Loucy (cell line): ENCODE data around the gene CELA3B.

Experiments used
- H2AFZ ChIP-seq: fragments of 200-600 bp; sonication (generic); 2 replicates; pipeline ENCODE4 v1.6.0; 2016; ENCODE audit warnings: antibody characterized with exemption, mild to moderate bottlenecking, low read length, moderate library complexity
- H3F3A ChIP-seq: fragments of 200-600 bp; 2 replicates; pipeline ENCODE4 v1.6.0; 2016; ENCODE audit warnings: antibody characterized with exemption, low read depth, mild to moderate bottlenecking
- H3K27me3 ChIP-seq: fragments of 200-600 bp; sonication (generic); 2 replicates; pipeline ENCODE4 v1.6.1; 2014; ENCODE audit warnings: low read length, mild to moderate bottlenecking; ENCODE audit not compliant: insufficient read depth, poor library complexity, severe bottlenecking
- H3K36me3 ChIP-seq: fragments of 200-600 bp; sonication (generic); 2 replicates; pipeline ENCODE4 v1.6.1; 2016; ENCODE audit warnings: low read length; ENCODE audit not compliant: insufficient read depth
- H3K4me1 ChIP-seq: fragments of 200-600 bp; sonication (generic); 2 replicates; pipeline ENCODE4 v1.5.1; 2014; ENCODE audit warnings: low read length, mild to moderate bottlenecking; ENCODE audit not compliant: insufficient read depth, poor library complexity, severe bottlenecking
- H3K4me2 ChIP-seq: fragments of 200-600 bp; sonication (generic); 2 replicates; pipeline ENCODE4 v1.6.0; 2014; ENCODE audit warnings: antibody characterized with exemption, low read length, low read depth, mild to moderate bottlenecking; ENCODE audit not compliant: poor library complexity, severe bottlenecking
- H3K4me3 ChIP-seq: fragments of 200-600 bp; sonication (generic); 2 replicates; pipeline ENCODE4 v1.5.1; 2014; ENCODE audit warnings: low read length, mild to moderate bottlenecking, mixed read lengths; ENCODE audit not compliant: poor library complexity, severe bottlenecking
- H3K79me2 ChIP-seq: fragments of 200-600 bp; sonication (generic); 2 replicates; pipeline ENCODE4 v1.6.1; 2014; ENCODE audit warnings: low read length; ENCODE audit not compliant: insufficient read depth
- H3K9ac ChIP-seq: fragments of 200-600 bp; sonication (generic); 2 replicates; pipeline ENCODE4 v1.6.0; 2014; ENCODE audit warnings: mild to moderate bottlenecking, low read depth, low read length, moderate library complexity; ENCODE audit not compliant: poor library complexity, severe bottlenecking
- H3K9me2 ChIP-seq: fragments of 200-600 bp; sonication (generic); replicated peaks from 2 replicates; pipeline ENCODE4 v1.6.1; 2016; ENCODE audit warnings: low read depth, low read length, mixed read lengths
- H3K9me3 ChIP-seq: fragments of 200-600 bp; sonication (generic); 2 replicates; pipeline ENCODE4 v1.6.1; 2014; ENCODE audit warnings: mild to moderate bottlenecking, antibody characterized with exemption, low read length, low read depth; ENCODE audit not compliant: insufficient read depth
- H4K20me1 ChIP-seq: fragments of 200-600 bp; sonication (generic); 2 replicates; pipeline ENCODE4 v1.6.0; 2014; ENCODE audit warnings: antibody characterized with exemption, low read length, mild to moderate bottlenecking; ENCODE audit not compliant: insufficient read depth, poor library complexity, severe bottlenecking
- CTCF ChIP-seq: fragments of 200-600 bp; sonication (generic); conservative IDR thresholded peaks from 2 replicates; pipeline ENCODE4 v1.5.1; 2014; ENCODE audit warnings: mild to moderate bottlenecking, antibody characterized with exemption, low read length
- EZH2phosphoT487 ChIP-seq: fragments of 200-600 bp; IDR thresholded peaks from 2 replicates; pipeline ENCODE4 v1.6.1; 2018; ENCODE audit warnings: antibody characterized with exemption, mild to moderate bottlenecking, moderate library complexity, borderline replicate concordance

Gene CELA3B

DNA sequence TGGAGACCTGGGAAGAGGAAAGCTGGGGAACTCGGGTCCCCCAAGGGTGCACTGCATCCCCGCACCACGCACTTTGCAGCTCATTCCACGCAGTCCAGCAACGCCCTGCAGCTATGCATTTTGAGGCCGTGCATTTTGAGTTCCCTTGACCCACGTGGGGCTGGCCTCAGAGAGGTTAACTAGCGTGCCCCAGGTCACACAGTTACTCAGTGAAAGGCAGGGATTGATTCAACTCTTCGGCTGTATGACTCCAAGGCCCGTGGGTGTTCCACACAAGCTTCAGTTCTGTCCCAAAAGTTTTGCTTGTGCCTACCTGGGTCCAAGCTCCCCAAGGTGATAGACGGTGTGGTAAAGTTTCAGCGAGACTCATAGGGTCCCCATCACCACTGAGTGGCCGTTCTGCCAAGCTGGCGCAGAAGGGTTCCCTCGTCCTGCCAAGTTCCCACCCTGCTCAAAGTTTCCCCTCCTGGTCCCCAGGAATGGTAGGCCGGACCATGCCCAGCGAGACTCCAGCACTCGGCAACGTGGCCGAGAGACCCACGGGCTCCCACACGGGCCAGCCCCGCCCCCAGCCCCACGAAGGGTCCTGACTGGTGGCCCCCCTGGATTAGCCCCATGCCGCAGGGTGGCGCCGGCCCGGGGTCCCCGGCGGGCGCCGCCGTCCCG, 40.3 kb upstream of the CELA3B start:
- no peaks in the 10 kb centered on the region for H3K4me1 ChIP-seq
- no peaks in the 10 kb centered on the region for H4K20me1 ChIP-seq
- no peak overlapping the region for H3K4me3 ChIP-seq
- no peaks in the 10 kb centered on the region for H3K9me2 ChIP-seq
- no peaks in the 10 kb centered on the region for H3K9me3 ChIP-seq
- no peak for TF ChIP-seq CTCF
- no peak for TF ChIP-seq EZH2phosphoT487
- no peak overlapping the region for H2AFZ ChIP-seq
- no peak overlapping the region for H3K4me2 ChIP-seq
- no peaks in the 10 kb centered on the region for H3K36me3 ChIP-seq
- H3K79me2 ChIP-seq: no peaks in the 10 kb centered on the region
- H3F3A ChIP-seq: no peaks in the 10 kb centered on the region
- no peak overlapping the region for H3K9ac ChIP-seq
- no peaks in the 10 kb centered on the region for H3K27me3 ChIP-seq

GRCh38 chr1:21937034-21937371, 39.8 kb upstream of the CELA3B start, which contains the start of gene HSPG2:
TSS of gene HSPG2 (minus strand) at chr1:21937310. CDS start at chr1:21937217, 93 bp downstream.
- Histone ChIP-seq H3K79me2 (no peaks in the 10 kb centered on the region), H3K36me3 (no peaks in the 10 kb centered on the region), H3K4me2 (no peak within 1 kb of the TSS), H3K9ac (no peak within 1 kb of the TSS), H3K27me3 (no peaks in the 10 kb centered on the region), H2AFZ (no peak within 1 kb of the TSS), H3K9me2 (no peaks in the 10 kb centered on the region), H4K20me1 (no peaks in the 10 kb centered on the region), H3K4me1 (no peaks in the 10 kb centered on the region), H3K9me3 (no peaks in the 10 kb centered on the region), H3F3A (no peaks in the 10 kb centered on the region), H3K4me3 (no peak within 1 kb of the TSS)
- no peak for TF ChIP-seq EZH2phosphoT487
- no peak for TF ChIP-seq CTCF

- Histone ChIP-seq H3K4me1 (no peaks in the 10 kb centered on the region), H4K20me1 (no peaks in the 10 kb centered on the region), H3K9me2 (no peaks in the 10 kb centered on the region), H3K27me3 (no peaks in the 10 kb centered on the region), H3K9ac (no peak overlapping the region), H3K4me2 (no peak overlapping the region), H3K9me3 (no peaks in the 10 kb centered on the region), H3K36me3 (no peaks in the 10 kb centered on the region), H2AFZ (no peak overlapping the region), H3K4me3 (no peak overlapping the region), H3F3A (no peaks in the 10 kb centered on the region), H3K79me2 (no peaks in the 10 kb centered on the region)
- TF ChIP-seq CTCF (no peak), EZH2phosphoT487 (no peak)
These were observed 39.3 kb upstream of the CELA3B start for GRCh38 chr1:21937372-21938121.
